ENCODE data around the gene ZNF559. TPM values are rescaled to one million over a fixed set of nuclear protein-coding genes. Genes with fewer than 3 reads are reported as not detected.
A peak's percentile ranks its signal among the peaks of the same experiment; 100 is the strongest.
"Not testable (repeated sequence)": the region's sequence is repeated elsewhere in the genome, so short reads cannot be mapped to it uniquely, and the experiment has no call there.

Gene ZNF559
- total RNA-seq, 2 donors from 2014 or later, result 6.5 to 6.6 TPM

DNA sequence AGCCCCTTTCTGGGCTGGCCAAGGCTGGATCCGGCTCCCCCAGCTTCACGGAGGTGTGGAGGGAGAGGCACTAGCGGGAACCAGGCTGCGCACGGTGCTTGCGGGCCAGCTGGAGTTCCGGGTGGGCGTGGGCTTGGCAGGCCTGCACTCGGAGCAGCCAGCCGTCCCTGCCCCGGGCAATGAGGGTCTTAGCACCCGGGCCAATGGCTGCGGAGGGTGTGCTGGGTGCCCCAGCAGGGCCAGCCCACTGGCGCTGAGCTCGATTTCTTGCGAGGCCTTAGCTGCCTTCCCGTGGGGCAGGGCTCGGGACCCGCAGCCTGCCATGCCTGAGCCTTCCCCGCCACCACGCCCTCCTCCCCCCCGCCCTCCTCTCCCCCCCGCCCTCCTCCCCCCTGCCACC, 2.6 kb upstream of the ZNF559 start:
- H3K9me3 ChIP-seq, result peaks cover 0 to 35% (median 0%) of the 10 kb centered on the region in 3 donors
- peaks cover 8% of the 10 kb centered on the region for H3K4me1 ChIP-seq
- no peak overlapping the region for H3K4me3 ChIP-seq
- DNase-seq (no peak), ATAC-seq (no peak)
- H3K27me3 ChIP-seq, result no peaks in the 10 kb centered on the region
- TF ChIP-seq, protein P1, sequence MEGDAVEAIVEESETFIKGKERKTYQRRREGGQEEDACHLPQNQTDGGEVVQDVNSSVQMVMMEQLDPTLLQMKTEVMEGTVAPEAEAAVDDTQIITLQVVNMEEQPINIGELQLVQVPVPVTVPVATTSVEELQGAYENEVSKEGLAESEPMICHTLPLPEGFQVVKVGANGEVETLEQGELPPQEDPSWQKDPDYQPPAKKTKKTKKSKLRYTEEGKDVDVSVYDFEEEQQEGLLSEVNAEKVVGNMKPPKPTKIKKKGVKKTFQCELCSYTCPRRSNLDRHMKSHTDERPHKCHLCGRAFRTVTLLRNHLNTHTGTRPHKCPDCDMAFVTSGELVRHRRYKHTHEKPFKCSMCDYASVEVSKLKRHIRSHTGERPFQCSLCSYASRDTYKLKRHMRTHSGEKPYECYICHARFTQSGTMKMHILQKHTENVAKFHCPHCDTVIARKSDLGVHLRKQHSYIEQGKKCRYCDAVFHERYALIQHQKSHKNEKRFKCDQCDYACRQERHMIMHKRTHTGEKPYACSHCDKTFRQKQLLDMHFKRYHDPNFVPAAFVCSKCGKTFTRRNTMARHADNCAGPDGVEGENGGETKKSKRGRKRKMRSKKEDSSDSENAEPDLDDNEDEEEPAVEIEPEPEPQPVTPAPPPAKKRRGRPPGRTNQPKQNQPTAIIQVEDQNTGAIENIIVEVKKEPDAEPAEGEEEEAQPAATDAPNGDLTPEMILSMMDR (IDR thresholded peaks at IDR 0.05), result no peak
- no peak for TF ChIP-seq POLR2A (IDR thresholded peaks at IDR 0.05)
- H3K27ac ChIP-seq, result no peak overlapping the region
- WGBS, 2 donors, result 92 to 95% methylated on average over 11 to 19 of the region's 23 CpGs
- intact Hi-C loops (cut with DNase I), result no loop called here
- H3K36me3 ChIP-seq (replicated peaks in 1 of 2; ENCODE audit: insufficient read depth in 1 of 2, low read depth in 2 of 2), result no peaks in the 10 kb centered on the region

DNA sequence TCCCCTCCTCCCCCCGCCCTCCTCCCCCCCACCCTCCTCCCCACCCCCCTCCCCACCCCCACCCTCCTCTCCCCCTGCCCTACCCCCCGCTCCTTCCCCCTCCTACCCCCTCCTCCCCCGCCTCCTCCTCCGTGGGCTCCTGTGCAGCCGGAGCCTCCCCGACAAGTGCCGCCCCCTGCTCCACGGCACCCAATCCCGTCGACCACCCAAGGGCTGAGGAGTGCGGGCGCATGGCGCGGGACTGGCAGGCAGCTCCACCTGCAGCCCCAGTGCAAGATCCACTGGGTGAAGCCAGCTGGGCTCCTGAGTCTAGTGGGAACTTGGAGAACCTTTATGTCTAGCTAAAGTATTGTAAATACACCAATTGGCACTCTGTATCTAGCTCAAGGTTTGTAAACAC, 2.2 kb upstream of the ZNF559 start:
- H3K27ac ChIP-seq; H3K36me3 ChIP-seq (replicated peaks in 1 of 2; ENCODE audit: insufficient read depth in 1 of 2, low read depth in 2 of 2); H3K4me1 ChIP-seq; H3K4me3 ChIP-seq; DNase-seq; ATAC-seq; intact Hi-C loops (cut with DNase I); H3K27me3 ChIP-seq: not testable (repeated sequence)
- 80 to 91% methylated on average over 3 to 9 of the region's 14 CpGs for WGBS, 2 donors
- peaks cover 0 to 31% (median 0%) of the 10 kb centered on the region in 3 donors for H3K9me3 ChIP-seq

DNA sequence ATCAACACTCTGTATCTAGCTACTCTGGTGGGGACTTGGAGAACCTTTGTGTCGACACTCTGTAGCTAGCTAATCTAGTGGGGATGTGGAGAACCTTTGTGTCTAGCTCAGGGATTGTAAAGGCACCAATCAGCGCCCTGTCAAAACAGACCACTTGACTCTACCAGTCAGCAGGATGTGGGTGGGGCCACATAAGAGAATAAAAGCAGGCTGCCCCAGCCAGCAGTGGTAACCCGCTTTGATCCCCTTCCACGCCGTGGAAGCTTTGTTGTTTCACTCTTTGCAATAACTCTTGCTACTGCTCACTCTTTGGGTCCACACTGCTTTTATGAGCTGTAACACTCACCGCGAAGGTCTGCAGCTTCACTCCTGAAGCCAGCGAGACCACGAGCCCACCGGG, 1.8 kb upstream of the ZNF559 start:
- H3K9me3 ChIP-seq, result peaks cover 0 to 28% (median 0%) of the 10 kb centered on the region in 3 donors
- H3K27me3 ChIP-seq; ATAC-seq; H3K27ac ChIP-seq; DNase-seq; H3K4me1 ChIP-seq; H3K36me3 ChIP-seq (replicated peaks in 1 of 2; ENCODE audit: insufficient read depth in 1 of 2, low read depth in 2 of 2); H3K4me3 ChIP-seq; intact Hi-C loops (cut with DNase I): not testable (repeated sequence)
- WGBS, 2 donors, result 91 to 93% methylated on average over 10 of the region's 10 CpGs

DNA sequence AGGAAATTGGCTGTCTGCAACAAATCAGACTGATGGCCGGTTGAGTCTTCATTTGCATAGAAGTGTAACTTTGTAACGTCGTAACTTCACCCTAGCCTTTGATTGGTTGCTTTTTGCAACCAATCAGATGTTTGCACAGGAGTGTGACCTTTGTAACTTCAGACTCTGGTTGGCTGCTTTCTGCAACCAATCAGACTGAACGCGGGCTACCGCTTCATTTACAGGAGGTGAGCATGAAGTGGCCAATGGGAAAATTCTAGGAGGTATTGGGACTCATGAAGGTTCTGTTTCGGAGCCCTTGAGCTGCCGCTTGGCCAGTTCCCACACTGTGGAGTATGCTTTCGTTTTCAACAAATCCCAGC, 441 bp upstream of the ZNF559 start:
- intact Hi-C loops (cut with DNase I), result no loop called here
- 1 to 3% methylated on average over 9 of the region's 9 CpGs for WGBS, 2 donors
- TF ChIP-seq, protein P1 (IDR thresholded peaks at IDR 0.05), result no peak
- TF ChIP-seq POLR2A (IDR thresholded peaks at IDR 0.05), result no peak
- peaks cover 8% of the 10 kb centered on the region for H3K4me1 ChIP-seq
- H3K36me3 ChIP-seq (replicated peaks in 1 of 2; ENCODE audit: insufficient read depth in 1 of 2, low read depth in 2 of 2), result no peaks in the 10 kb centered on the region
- H3K27me3 ChIP-seq, result no peaks in the 10 kb centered on the region
- ATAC-seq (peak; percentile 71), DNase-seq (peak; percentile 45 to 73 (median 58))
- peaks cover 0 to 30% (median 0%) of the 10 kb centered on the region in 3 donors for H3K9me3 ChIP-seq
- peak overlapping the region; percentile 63 to 77 for H3K4me3 ChIP-seq
- peak overlapping the region; percentile 53 to 90 (median 66) for H3K27ac ChIP-seq

DNA sequence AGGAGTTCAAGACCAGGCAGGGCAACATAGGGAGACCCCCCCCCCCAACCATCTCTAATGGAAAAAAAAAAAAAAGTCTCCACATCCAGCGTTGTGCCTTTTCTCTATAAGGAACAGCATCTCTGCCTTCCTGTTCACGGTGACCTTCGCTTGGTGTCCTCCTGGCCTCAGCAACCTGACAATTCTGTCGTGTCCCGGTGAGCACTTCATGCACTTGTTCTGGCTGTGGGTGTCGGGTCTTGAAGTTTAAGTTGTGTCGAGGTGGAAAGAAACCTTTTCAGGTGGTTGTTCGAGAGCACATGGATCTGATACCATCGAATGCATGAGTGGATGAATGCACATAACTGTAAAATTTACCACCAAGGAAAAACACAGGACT, 594 bp downstream of the ZNF559 start:
- ATAC-seq (no peak), DNase-seq (no peak)
- Histone ChIP-seq H3K4me1 (peaks cover 8% of the 10 kb centered on the region), H3K9me3 (peaks cover 0 to 36% (median 0%) of the 10 kb centered on the region in 3 donors), H3K27me3 (no peaks in the 10 kb centered on the region), H3K27ac (peak overlapping the region in 3 of 4 donors; percentile 53 to 90 (median 79)), H3K36me3 (replicated peaks in 1 of 2; ENCODE audit: insufficient read depth in 1 of 2, low read depth in 2 of 2) (no peaks in the 10 kb centered on the region), H3K4me3 (peak overlapping the region; percentile 63 to 77)
- no peak for TF ChIP-seq POLR2A (IDR thresholded peaks at IDR 0.05)
- TF ChIP-seq, protein P1 (IDR thresholded peaks at IDR 0.05), result no peak
- intact Hi-C loops (cut with DNase I), result no loop called here
- 34 to 47% methylated on average over 9 of the region's 9 CpGs for WGBS, 2 donors

DNA sequence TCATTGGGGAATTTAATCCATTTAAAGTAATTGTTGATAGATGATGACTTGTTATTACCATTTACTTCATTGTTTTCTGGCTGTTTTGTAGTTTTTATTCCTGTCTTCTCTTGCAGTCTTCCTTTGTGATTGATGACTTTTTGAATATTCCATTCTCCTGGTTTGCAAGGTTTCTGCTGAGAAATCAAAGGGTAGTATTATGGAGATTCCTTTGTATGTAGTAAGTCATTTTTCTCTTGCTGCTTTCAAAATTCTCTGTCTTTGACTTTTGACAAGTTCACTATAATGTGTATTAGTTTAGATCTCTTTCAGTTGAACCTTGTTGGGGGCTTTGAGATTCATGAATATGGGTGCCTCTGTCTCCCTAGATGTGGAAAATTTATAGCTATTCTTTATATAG, 6.0 kb downstream of the ZNF559 start:
- ATAC-seq, result no peak
- no peak overlapping the region for H3K4me3 ChIP-seq
- H3K4me1 ChIP-seq, result peaks cover under 1% of the 10 kb centered on the region
- intact Hi-C loops (cut with DNase I), result no loop called here
- no peak for DNase-seq
- no peak overlapping the region for H3K27ac ChIP-seq
- H3K27me3 ChIP-seq, result no peaks in the 10 kb centered on the region
- peaks cover 0 to 64% (median 4%) of the 10 kb centered on the region in 3 donors for H3K9me3 ChIP-seq
- TF ChIP-seq POLR2A (IDR thresholded peaks at IDR 0.05), result no peak
- TF ChIP-seq, protein P1 (IDR thresholded peaks at IDR 0.05), result no peak
- peaks cover 0 to 1% of the 10 kb centered on the region in 2 donors for H3K36me3 ChIP-seq (replicated peaks in 1 of 2; ENCODE audit: insufficient read depth in 1 of 2, low read depth in 2 of 2)
